Ovary (tissue), 9 donors: Measurements from ENCODE around the gene EEF2K. TPM values are rescaled to one million over a fixed set of nuclear protein-coding genes. Genes with fewer than 3 reads are reported as not detected.

ENCODE experiments used
- DNase-seq, 5 donors: peaks; one replicate each; pipeline ENCODE4 v3.0.0-alpha.2; 2019 to 2020
- H3K27ac ChIP-seq, 2 donors: fragments of 200-600 bp; one replicate each; pipeline versions ENCODE4 v1.5.1 to v1.8.0; 2019 to 2022
- H3K27me3 ChIP-seq: fragments of 200-600 bp; one replicate; pipeline ENCODE4 v1.8.0; 2022
- H3K36me3 ChIP-seq: fragments of 200-600 bp; sonication (generic); one replicate; pipeline ENCODE4 v1.5.1; 2019
- H3K4me1 ChIP-seq: one replicate; pipeline ENCODE4 v1.8.1; 2013; ENCODE audit warnings: mild to moderate bottlenecking, moderate library complexity; ENCODE audit not compliant: insufficient read depth
- H3K4me3 ChIP-seq: fragments of 200-600 bp; sonication (generic); one replicate; pipeline ENCODE4 v1.5.1; 2017
- H3K9me3 ChIP-seq, 2 donors: fragments of 200-600 bp in 1 of 2; sonication (generic) in 1 of 2; one replicate each; pipeline versions ENCODE4 v1.5.1 to v1.8.1; 2013 to 2019; ENCODE audit warnings: mild to moderate bottlenecking in 1 of 2, moderate library complexity in 1 of 2
- EP300 ChIP-seq: sonication (generic); formaldehyde crosslinking; IDR thresholded peaks from one replicate; pipeline ENCODE4 v1.6.1; 2017; ENCODE audit warnings: antibody characterized with exemption
- POLR2A ChIP-seq: fragments of 450-650 bp; IDR thresholded peaks from one replicate; pipeline ENCODE4 v1.6.1; 2017; ENCODE audit warnings: antibody characterized with exemption, mild to moderate bottlenecking, moderate library complexity
- WGBS, 3 donors: extraction: QIAGEN DNeasy Blood & Tissue Kit in 1 of 3; methylation state at CpG; one replicate each; pipeline versions ENCODE4 v1.1.5 to v1.1.7; 2013 to 2017; 5-methylcytosine and 5-hydroxymethylcytosine counted together
- intact Hi-C, 4 donors: fragments of 100-400 bp; cut with DNase I; formaldehyde crosslinking; loops; one replicate each; pipeline versions ENCODE4 v1.11.0 to v1.15.1; 2022 to 2023
- polyA plus RNA-seq, 2 donors: library from polyadenylated mRNA; stranded (reverse); fragments of 200-250 nt in 1 of 2; fragments of 350-450 nt in 1 of 2; fragmentation: Illumina TruSeq in 1 of 2; extraction: RNeasy Lipid Tissue Mini Kit (QIAGEN cat#74804) in 1 of 2; gene quantifications; one replicate each; pipeline ENCODE4 v1.2.3, GENCODE V29; 2013 to 2014
- total RNA-seq, 7 donors: library from RNA; depleted of rRNA in 2 of 7; stranded (reverse); fragments of >200 nt in 2 of 7; fragmentation: NEBNext Ultra II Directional in 3 of 7; extraction: Animal tissue kit (Norgen Biotek cat#: 25700) in 3 of 7; gene quantifications; one replicate each; pipeline versions ENCODE4 v1.1.0 to v1.2.4, GENCODE V29; 2016 to 2023
- TF ChIP-seq, protein P1 (sequence below), 3 donors: fragments of 450-650 bp in 2 of 3; fragments of 200-600 bp in 1 of 3; IDR thresholded peaks; one replicate each; pipeline versions ENCODE4 v1.5.1 to v1.8.0; 2016 to 2022; ENCODE audit warnings: antibody characterized with exemption in 3 of 3, mild to moderate bottlenecking in 1 of 3
- donor health status: DM: no; HTN: no; CAD: no; lungs with moderate emphysema.
- donor health status: DM: no; HTN: no; CAD: no.
- donor health status: Bipolar disorder and iron deficiency.
- donor health status: DM: yes; HTN: yes; CAD: no.
- donor health status: DM: no; HTN: no; CAD: no.
- donor health status: DM: yes; HTN: yes; CAD: no.

The EEF2K gene
- total and polyA plus RNA-seq, 9 donors: 8.1 to 37.6 (median 26.0) TPM

DNA sequence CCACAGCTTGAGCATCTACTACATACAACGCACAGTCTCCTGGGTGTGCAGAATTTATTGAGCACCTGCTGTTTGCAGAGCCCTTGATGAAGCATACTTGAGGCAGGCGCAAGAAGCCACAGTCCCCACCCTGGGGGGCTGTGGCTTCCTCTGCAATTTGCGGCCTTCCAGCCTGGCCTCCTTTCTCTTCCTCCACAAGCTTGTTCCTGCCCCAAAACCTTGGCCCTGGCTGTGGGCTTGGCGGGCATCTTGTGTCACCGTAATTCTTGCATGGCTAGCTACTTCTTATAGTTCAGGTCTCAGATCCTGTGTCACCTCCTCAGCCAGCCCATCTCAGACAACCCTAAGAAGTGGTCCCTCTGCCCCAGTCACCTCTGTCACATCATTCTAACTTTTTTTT is 47.2 kb downstream of the EEF2K start:
- intact Hi-C loops: no loop called here
- H3K36me3 ChIP-seq: no peaks in the 10 kb centered on the region

DNA sequence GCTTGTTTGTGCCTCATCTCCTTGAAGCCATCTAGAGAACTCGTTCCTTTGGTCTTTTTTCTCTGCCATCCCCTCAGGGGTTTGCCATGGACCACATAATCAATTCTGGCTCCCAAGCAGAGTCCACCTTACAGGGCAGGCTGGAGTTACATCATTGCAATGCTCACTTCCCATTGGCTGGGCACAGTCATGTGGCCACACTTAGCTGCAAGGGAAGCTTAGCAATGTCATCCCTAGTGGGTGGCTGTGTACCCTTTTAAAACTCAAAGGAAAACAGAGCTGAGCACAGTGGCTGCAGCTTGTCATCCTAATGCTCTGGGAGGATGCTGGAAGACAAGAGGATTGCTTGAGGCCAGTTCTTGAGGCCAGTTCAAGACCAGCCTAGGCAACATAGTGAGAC is 49.3 kb downstream of the EEF2K start:
- Histone ChIP-seq H3K27me3 (no peaks in the 10 kb centered on the region), H3K4me1 (no peaks in the 10 kb centered on the region), H3K36me3 (no peaks in the 10 kb centered on the region), H3K9me3 (peaks cover 0 to 6% of the 10 kb centered on the region in 2 donors), H3K27ac (no peak overlapping the region), H3K4me3 (no peak overlapping the region)
- no peak for TF ChIP-seq EP300
- TF ChIP-seq POLR2A: no peak
- TF ChIP-seq, protein P1, sequence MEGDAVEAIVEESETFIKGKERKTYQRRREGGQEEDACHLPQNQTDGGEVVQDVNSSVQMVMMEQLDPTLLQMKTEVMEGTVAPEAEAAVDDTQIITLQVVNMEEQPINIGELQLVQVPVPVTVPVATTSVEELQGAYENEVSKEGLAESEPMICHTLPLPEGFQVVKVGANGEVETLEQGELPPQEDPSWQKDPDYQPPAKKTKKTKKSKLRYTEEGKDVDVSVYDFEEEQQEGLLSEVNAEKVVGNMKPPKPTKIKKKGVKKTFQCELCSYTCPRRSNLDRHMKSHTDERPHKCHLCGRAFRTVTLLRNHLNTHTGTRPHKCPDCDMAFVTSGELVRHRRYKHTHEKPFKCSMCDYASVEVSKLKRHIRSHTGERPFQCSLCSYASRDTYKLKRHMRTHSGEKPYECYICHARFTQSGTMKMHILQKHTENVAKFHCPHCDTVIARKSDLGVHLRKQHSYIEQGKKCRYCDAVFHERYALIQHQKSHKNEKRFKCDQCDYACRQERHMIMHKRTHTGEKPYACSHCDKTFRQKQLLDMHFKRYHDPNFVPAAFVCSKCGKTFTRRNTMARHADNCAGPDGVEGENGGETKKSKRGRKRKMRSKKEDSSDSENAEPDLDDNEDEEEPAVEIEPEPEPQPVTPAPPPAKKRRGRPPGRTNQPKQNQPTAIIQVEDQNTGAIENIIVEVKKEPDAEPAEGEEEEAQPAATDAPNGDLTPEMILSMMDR (IDR thresholded peaks at IDR 0.05): no peak
- 88 to 100% (median 98%) methylated on average over 1 of the region's 1 CpG for WGBS, 3 donors
- DNase-seq: no peak
- intact Hi-C loops: no loop called here

More for the DNA sequence above, 47.2 kb downstream of the EEF2K start:
- Histone ChIP-seq H3K4me3 (no peak overlapping the region), H3K9me3 (peaks cover 0 to 6% of the 10 kb centered on the region in 2 donors), H3K4me1 (no peaks in the 10 kb centered on the region), H3K27me3 (no peaks in the 10 kb centered on the region), H3K27ac (no peak overlapping the region)
- no peak for DNase-seq
- 94 to 99% (median 96%) methylated on average over 5 of the region's 5 CpGs for WGBS, 3 donors
- TF ChIP-seq EP300: no peak
- TF ChIP-seq, protein P1 (IDR thresholded peaks at IDR 0.05): no peak
- no peak for TF ChIP-seq POLR2A

DNA sequence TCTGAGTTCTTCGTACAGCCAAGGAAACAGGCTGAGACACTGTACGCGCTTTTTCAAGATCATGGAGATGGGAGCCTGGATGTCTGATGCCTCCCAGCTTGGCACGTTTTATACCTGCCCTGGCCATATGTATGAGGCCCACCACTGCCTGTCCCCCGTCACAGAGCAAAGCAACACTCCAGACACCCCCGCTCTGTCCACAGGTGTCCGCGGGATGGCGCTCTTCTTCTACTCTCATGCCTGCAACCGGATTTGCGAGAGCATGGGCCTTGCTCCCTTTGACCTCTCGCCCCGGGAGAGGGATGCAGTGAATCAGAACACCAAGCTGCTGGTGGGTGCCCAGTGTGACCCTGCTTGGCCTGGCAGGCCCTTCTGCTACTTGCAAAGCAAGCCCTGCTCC is 51.4 kb downstream of the EEF2K start:
- WGBS, 3 donors: 96 to 98% (median 97%) methylated on average over 13 of the region's 13 CpGs

DNA sequence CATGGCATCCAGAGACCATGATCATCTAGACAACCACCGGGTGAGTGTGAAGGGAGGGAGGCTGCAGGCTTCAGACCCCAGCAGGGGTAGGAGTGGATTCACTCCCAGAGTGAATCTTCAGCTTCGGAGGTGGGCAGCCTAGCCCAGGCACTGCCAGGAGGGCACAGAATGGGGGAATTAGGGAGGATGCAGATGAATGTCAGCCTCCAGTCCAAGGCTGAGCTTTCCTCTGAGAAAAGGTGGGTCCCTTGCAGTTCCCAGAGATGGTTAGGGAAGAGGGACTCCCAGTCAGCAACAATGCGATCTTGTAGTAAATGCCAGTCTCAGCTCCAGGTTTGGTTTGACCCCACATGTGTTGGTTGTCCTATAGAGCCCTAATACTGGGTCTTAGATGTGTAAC is 54.4 kb downstream of the EEF2K start:
- Histone ChIP-seq H3K9me3 (peaks cover 0 to 2% of the 10 kb centered on the region in 2 donors), H3K4me3 (no peak overlapping the region), H3K27ac (no peak overlapping the region), H3K4me1 (no peaks in the 10 kb centered on the region), H3K36me3 (no peaks in the 10 kb centered on the region), H3K27me3 (no peaks in the 10 kb centered on the region)
- TF ChIP-seq EP300 (no peak), POLR2A (no peak)
- TF ChIP-seq, protein P1 (IDR thresholded peaks at IDR 0.05): no peak
- no peak for DNase-seq
- intact Hi-C loops: no loop called here
- WGBS, 3 donors: 97 to 100% (median 99%) methylated on average over 3 of the region's 3 CpGs

More for the DNA sequence above, 51.4 kb downstream of the EEF2K start:
- Histone ChIP-seq H3K36me3 (no peaks in the 10 kb centered on the region), H3K4me3 (no peak overlapping the region), H3K27ac (no peak overlapping the region), H3K9me3 (peaks cover 0 to 6% of the 10 kb centered on the region in 2 donors), H3K4me1 (no peaks in the 10 kb centered on the region), H3K27me3 (no peaks in the 10 kb centered on the region)
- TF ChIP-seq, protein P1 (IDR thresholded peaks at IDR 0.05): no peak
- TF ChIP-seq POLR2A (no peak), EP300 (no peak)
- intact Hi-C loops: no loop called here
- DNase-seq: no peak
